DND-41 (cell line): ENCODE results near the gene TSNAXIP1.

Source experiments
- EZH2 ChIP-seq: IDR thresholded peaks from 3 replicates; pipeline ENCODE4 v1.6.1; 2012; ENCODE audit warnings: borderline replicate concordance, low read depth, mild to moderate bottlenecking, moderate library complexity, low read length, inconsistent platforms; ENCODE audit not compliant: severe bottlenecking
- TF ChIP-seq, protein P1 (sequence below): IDR thresholded peaks from 2 replicates; pipeline ENCODE4 v1.5.1; 2012; ENCODE audit warnings: borderline replicate concordance, low read length, moderate library complexity, mild to moderate bottlenecking; ENCODE audit not compliant: poor library complexity, severe bottlenecking; ENCODE audit errors: extremely low read depth

DNA sequence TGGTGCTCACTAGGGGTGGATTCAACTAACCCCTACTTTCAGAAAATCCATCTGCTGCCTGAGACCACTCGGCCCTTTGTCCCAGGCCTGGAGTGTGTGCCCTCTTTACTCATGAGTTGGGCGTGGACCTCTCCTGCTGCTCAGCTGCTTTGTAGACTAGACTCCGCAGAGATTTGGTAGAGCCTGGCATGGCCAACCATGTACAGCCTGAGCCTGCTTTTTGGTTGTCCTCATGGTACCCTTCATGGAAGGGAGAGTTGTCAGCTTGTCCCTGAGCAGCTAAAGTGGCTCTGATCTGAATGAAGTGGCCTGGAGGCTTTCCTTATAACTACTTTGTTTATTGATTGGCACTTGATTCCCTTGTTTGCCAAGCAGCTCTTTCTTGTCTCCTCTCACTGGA is 67.7 kb downstream of the TSNAXIP1 start:
- TF ChIP-seq, protein P1, sequence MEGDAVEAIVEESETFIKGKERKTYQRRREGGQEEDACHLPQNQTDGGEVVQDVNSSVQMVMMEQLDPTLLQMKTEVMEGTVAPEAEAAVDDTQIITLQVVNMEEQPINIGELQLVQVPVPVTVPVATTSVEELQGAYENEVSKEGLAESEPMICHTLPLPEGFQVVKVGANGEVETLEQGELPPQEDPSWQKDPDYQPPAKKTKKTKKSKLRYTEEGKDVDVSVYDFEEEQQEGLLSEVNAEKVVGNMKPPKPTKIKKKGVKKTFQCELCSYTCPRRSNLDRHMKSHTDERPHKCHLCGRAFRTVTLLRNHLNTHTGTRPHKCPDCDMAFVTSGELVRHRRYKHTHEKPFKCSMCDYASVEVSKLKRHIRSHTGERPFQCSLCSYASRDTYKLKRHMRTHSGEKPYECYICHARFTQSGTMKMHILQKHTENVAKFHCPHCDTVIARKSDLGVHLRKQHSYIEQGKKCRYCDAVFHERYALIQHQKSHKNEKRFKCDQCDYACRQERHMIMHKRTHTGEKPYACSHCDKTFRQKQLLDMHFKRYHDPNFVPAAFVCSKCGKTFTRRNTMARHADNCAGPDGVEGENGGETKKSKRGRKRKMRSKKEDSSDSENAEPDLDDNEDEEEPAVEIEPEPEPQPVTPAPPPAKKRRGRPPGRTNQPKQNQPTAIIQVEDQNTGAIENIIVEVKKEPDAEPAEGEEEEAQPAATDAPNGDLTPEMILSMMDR: no peak
- no peak for TF ChIP-seq EZH2
